Suprapubic skin (tissue), 4 donors: Measurements from ENCODE around the gene ARAP2. TPM values are rescaled to one million over a fixed set of nuclear protein-coding genes. Genes with fewer than 3 reads are reported as not detected.

Experiments used
- DNase-seq, 2 donors: peaks; one replicate each; pipeline ENCODE4 v3.0.0-alpha.2; 2019; ENCODE audit warnings: low spot score in 2 of 2
- H3K27ac ChIP-seq: fragments of 200-600 bp; sonication (generic); one replicate; pipeline ENCODE4 v1.5.1; 2019
- H3K27me3 ChIP-seq: fragments of 200-600 bp; sonication (generic); one replicate; pipeline ENCODE4 v1.5.1; 2019
- H3K36me3 ChIP-seq: fragments of 200-600 bp; sonication (generic); one replicate; pipeline ENCODE4 v1.5.1; 2019
- H3K4me1 ChIP-seq: fragments of 200-600 bp; sonication (generic); one replicate; pipeline ENCODE4 v1.5.1; 2019
- H3K4me3 ChIP-seq: fragments of 200-600 bp; sonication (generic); one replicate; pipeline ENCODE4 v1.5.1; 2019; ENCODE audit warnings: mild to moderate bottlenecking
- H3K9me3 ChIP-seq: fragments of 200-600 bp; sonication (generic); one replicate; pipeline ENCODE4 v1.5.1; 2019
- CTCF ChIP-seq, 2 donors: fragments of 200-600 bp in 1 of 2; fragments of 450-650 bp in 1 of 2; sonication (generic) in 1 of 2; IDR thresholded peaks; one replicate each; pipeline ENCODE4 v1.5.1; 2016 to 2019; ENCODE audit warnings: antibody characterized with exemption in 2 of 2, mild to moderate bottlenecking in 1 of 2, moderate library complexity in 1 of 2
- EP300 ChIP-seq: sonication (generic); formaldehyde crosslinking; IDR thresholded peaks from one replicate; pipeline ENCODE4 v1.6.1; 2017; ENCODE audit warnings: antibody characterized with exemption
- POLR2A ChIP-seq, 2 donors: fragments of 450-650 bp; IDR thresholded peaks; one replicate each; pipeline ENCODE4 v1.6.1; 2017; ENCODE audit warnings: antibody characterized with exemption in 2 of 2, mild to moderate bottlenecking in 2 of 2, moderate library complexity in 2 of 2
- POLR2AphosphoS5 ChIP-seq, 3 donors: sonication (generic); formaldehyde crosslinking; IDR thresholded peaks; one replicate each; pipeline ENCODE4 v1.6.1; 2017; ENCODE audit warnings: antibody characterized with exemption in 3 of 3
- WGBS: methylation state at CpG from one replicate; pipeline ENCODE4 v1.1.5; 2018; 5-methylcytosine and 5-hydroxymethylcytosine counted together
- total RNA-seq, 4 donors: library from RNA; depleted of rRNA; stranded (reverse); fragments of >200 nt; gene quantifications; one replicate each; pipeline ENCODE4 v1.1.0, GENCODE V29; 2016

The ARAP2 gene
- total RNA-seq, 4 donors from 2014 or later, result 88.2 to 203 (median 117) TPM

DNA sequence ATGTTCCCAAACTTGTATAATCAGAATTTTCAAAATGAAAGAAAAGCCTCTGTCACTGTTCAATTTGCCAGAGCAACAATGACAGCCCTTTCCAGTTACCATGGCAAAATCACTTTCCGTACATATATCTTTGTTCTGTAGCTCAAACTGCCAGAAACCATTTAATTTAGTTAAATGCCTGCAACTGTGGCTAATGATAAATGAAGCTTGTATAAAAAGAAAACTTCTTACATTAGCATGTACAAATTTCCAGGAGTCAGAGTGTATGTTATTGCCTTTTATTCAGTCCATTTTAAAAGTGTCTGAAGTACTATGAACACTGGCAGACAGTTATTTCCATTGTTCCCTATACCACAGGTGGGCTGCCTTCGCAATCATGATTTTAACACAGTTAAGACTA lies 30.3 kb downstream of the ARAP2 start:
- no peak overlapping the region for H3K4me3 ChIP-seq
- H3K4me1 ChIP-seq, result no peaks in the 10 kb centered on the region
- H3K27ac ChIP-seq, result no peak overlapping the region
- no peak for DNase-seq
- WGBS, result 87% methylated on average over 2 of the region's 2 CpGs
- TF ChIP-seq EP300, result no peak
- TF ChIP-seq CTCF (IDR thresholded peaks at IDR 0.05), result no peak
- TF ChIP-seq POLR2AphosphoS5 (IDR thresholded peaks at IDR 0.05), result no peak
- TF ChIP-seq POLR2A (IDR thresholded peaks at IDR 0.05), result no peak
- no peaks in the 10 kb centered on the region for H3K27me3 ChIP-seq
- peaks cover 5% of the 10 kb centered on the region for H3K36me3 ChIP-seq
- no peaks in the 10 kb centered on the region for H3K9me3 ChIP-seq

DNA sequence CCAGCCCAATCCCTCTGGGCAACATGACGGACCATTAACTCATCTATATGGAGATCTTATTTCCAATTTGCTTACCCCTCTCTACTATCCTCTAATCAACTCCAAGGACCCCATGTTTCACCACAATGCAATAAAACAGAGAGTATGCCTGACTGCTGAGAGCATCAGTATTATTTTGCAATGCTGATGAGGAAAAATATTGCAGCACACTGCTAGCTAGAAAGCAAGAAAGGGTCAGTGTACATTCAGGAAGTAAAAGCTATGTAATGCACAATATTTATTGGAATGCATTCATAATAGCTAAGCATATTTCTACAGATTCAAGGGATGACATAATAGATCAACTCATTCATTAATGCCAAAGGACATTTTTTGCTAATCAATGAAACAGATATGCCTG lies 33.2 kb downstream of the ARAP2 start:
- Histone ChIP-seq H3K9me3 (no peaks in the 10 kb centered on the region), H3K36me3 (peaks cover 5% of the 10 kb centered on the region), H3K27me3 (no peaks in the 10 kb centered on the region), H3K4me3 (no peak overlapping the region), H3K27ac (no peak overlapping the region), H3K4me1 (no peaks in the 10 kb centered on the region)
- TF ChIP-seq POLR2A (IDR thresholded peaks at IDR 0.05) (no peak), POLR2AphosphoS5 (IDR thresholded peaks at IDR 0.05) (no peak), EP300 (no peak), CTCF (IDR thresholded peaks at IDR 0.05) (no peak)
- WGBS, result 100% methylated on average over 1 of the region's 1 CpG
- DNase-seq, result no peak

GRCh38 chr4:36209941-36210649 lies 34.2 kb downstream of the ARAP2 start:
- WGBS, result 72% methylated on average over 7 of the region's 7 CpGs
- Histone ChIP-seq H3K4me3 (no peak overlapping the region), H3K27me3 (no peaks in the 10 kb centered on the region), H3K36me3 (peaks cover 5% of the 10 kb centered on the region), H3K4me1 (no peaks in the 10 kb centered on the region), H3K9me3 (no peaks in the 10 kb centered on the region), H3K27ac (no peak overlapping the region)
- TF ChIP-seq CTCF (IDR thresholded peaks at IDR 0.05) (no peak), POLR2A (IDR thresholded peaks at IDR 0.05) (no peak), POLR2AphosphoS5 (IDR thresholded peaks at IDR 0.05) (no peak), EP300 (no peak)
- no peak for DNase-seq

GRCh38 chr4:36208893-36209473 lies 35.3 kb downstream of the ARAP2 start:
- Histone ChIP-seq H3K9me3 (no peaks in the 10 kb centered on the region), H3K4me1 (no peaks in the 10 kb centered on the region), H3K4me3 (no peak overlapping the region), H3K27ac (no peak overlapping the region), H3K27me3 (no peaks in the 10 kb centered on the region), H3K36me3 (peaks cover 5% of the 10 kb centered on the region)
- TF ChIP-seq POLR2A (IDR thresholded peaks at IDR 0.05), result no peak
- no peak for TF ChIP-seq CTCF (IDR thresholded peaks at IDR 0.05)
- 82% methylated on average over 4 of the region's 4 CpGs for WGBS
- no peak for DNase-seq

DNA sequence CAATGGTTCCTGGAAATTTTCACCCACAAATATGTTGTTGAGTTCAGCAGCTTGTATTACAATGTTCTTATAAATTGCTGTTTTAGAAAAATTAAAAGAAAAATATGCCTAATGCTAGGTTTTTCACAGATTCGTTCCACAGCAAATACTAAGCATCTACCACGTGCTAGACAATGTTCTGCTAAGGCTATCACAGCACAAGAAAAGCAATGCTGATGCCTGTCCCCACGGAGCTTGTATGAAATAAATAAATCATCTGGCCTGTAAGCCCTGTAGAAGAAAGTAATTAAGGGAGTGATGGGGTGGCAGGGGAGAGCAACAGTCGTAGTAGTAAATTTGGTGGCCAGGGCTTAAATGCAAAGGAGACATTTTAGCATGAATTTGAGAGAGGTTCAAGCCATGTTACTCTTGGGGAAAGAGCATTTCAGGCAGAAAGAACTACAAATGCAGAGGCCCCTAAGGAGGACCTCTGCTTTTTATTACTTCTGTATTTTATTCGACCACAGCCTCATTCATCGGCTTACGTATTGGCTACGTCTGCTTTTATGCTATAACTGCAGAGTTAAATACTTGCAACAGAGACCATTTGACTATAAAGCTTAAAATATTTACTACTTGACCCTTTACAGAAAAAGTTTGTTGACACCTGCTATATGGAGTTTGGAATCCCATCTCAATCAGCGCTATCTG lies 36.3 kb downstream of the ARAP2 start:
- no peaks in the 10 kb centered on the region for H3K27me3 ChIP-seq
- no peak for TF ChIP-seq CTCF (IDR thresholded peaks at IDR 0.05)
- TF ChIP-seq POLR2A (IDR thresholded peaks at IDR 0.05), result no peak
- no peak for TF ChIP-seq POLR2AphosphoS5 (IDR thresholded peaks at IDR 0.05)
- no peak for TF ChIP-seq EP300
- H3K9me3 ChIP-seq, result no peaks in the 10 kb centered on the region
- DNase-seq, result no peak
- no peak overlapping the region for H3K27ac ChIP-seq
- H3K4me3 ChIP-seq, result no peak overlapping the region
- WGBS, result 83% methylated on average over 9 of the region's 9 CpGs
- H3K36me3 ChIP-seq, result peaks cover 5% of the 10 kb centered on the region
- no peaks in the 10 kb centered on the region for H3K4me1 ChIP-seq
